OCI-LY3 (cell line): ENCODE data around the gene KCNG4.

Source experiments
- EZH2phosphoT487 ChIP-seq: fragments of 200-600 bp; shearing (Covaris generic); IDR thresholded peaks from 2 replicates; pipeline ENCODE4 v1.6.1; 2018; ENCODE audit warnings: antibody characterized with exemption, mixed run types, low read depth
- TF ChIP-seq, protein P1 (sequence below): fragments of 200-600, 300-600 bp; sonication (generic); IDR thresholded peaks from 2 replicates; pipeline ENCODE4 v1.5.1; 2014; ENCODE audit warnings: antibody characterized with exemption, low read length, low read depth

- TF ChIP-seq, protein P1, sequence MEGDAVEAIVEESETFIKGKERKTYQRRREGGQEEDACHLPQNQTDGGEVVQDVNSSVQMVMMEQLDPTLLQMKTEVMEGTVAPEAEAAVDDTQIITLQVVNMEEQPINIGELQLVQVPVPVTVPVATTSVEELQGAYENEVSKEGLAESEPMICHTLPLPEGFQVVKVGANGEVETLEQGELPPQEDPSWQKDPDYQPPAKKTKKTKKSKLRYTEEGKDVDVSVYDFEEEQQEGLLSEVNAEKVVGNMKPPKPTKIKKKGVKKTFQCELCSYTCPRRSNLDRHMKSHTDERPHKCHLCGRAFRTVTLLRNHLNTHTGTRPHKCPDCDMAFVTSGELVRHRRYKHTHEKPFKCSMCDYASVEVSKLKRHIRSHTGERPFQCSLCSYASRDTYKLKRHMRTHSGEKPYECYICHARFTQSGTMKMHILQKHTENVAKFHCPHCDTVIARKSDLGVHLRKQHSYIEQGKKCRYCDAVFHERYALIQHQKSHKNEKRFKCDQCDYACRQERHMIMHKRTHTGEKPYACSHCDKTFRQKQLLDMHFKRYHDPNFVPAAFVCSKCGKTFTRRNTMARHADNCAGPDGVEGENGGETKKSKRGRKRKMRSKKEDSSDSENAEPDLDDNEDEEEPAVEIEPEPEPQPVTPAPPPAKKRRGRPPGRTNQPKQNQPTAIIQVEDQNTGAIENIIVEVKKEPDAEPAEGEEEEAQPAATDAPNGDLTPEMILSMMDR: no peak
- no peak for TF ChIP-seq EZH2phosphoT487
Measured at GRCh38 chr16:84274515-84274914, 34.7 kb upstream of the KCNG4 start.
